Measurements from ENCODE around the gene OLFML2A.
A peak's percentile ranks its signal among the peaks of the same experiment; 100 is the strongest.

The OLFML2A gene

GRCh38 chr9:124805186-124805585 is 28.3 kb downstream of the OLFML2A start:
- Histone ChIP-seq H3K79me1 (replicated peaks; ENCODE audit: low read length, poor library complexity, severe bottlenecking) (no peaks in the 10 kb centered on the region), H2BK15ac (ENCODE audit: low read depth, poor library complexity, severe bottlenecking) (no peak overlapping the region), H4K91ac (ENCODE audit: low read length) (no peak overlapping the region), H3K4me1 (ENCODE audit: control insufficient read depth, insufficient read depth, low read depth, low read length) (peaks cover 9% of the 10 kb centered on the region), H2AFZ (ENCODE audit: low read depth, low read length) (no peak overlapping the region), H4K8ac (ENCODE audit: low read length) (no peak overlapping the region), H3K4me2 (ENCODE audit: low read length, poor library complexity, severe bottlenecking) (no peak overlapping the region), H3K27me3 (ENCODE audit: control insufficient read depth in 1 of 2, insufficient read depth in 1 of 2, low read length in 2 of 2) (no peaks in the 10 kb centered on the region), H3K23ac (ENCODE audit: low read length in 2 of 2) (no peak overlapping the region), H3K9ac (ENCODE audit: low read length) (no peak overlapping the region), H2BK120ac (ENCODE audit: low read depth, low read length) (no peak overlapping the region), H2AK5ac (ENCODE audit: low read length, severe bottlenecking) (no peak overlapping the region), H3K4ac (ENCODE audit: low read depth in 1 of 2, low read length in 2 of 2) (no peak overlapping the region), H3K14ac (ENCODE audit: low read length in 2 of 2) (no peak overlapping the region), H3K36me3 (ENCODE audit: control insufficient read depth in 1 of 2, insufficient read depth in 2 of 2, low read depth in 1 of 2, low read length in 2 of 2) (peaks cover 24 to 39% of the 10 kb centered on the region in 2 experiments), H2BK12ac (ENCODE audit: low read length in 2 of 2) (no peak overlapping the region), H3K9me3 (ENCODE audit: control insufficient read depth, low read length) (no peaks in the 10 kb centered on the region), H3K27ac (ENCODE audit: low read length, poor library complexity, severe bottlenecking) (no peak overlapping the region), H3K18ac (ENCODE audit: low read depth in 1 of 2, low read length in 2 of 2) (no peak overlapping the region), H3K4me3 (ENCODE audit: insufficient read depth in 1 of 2, low read depth in 1 of 2, low read length in 2 of 2) (no peak overlapping the region), H2BK5ac (ENCODE audit: low read depth, low read length, poor library complexity, severe bottlenecking) (no peak overlapping the region)
- WGBS = 83% methylated on average over 2 of the region's 4 CpGs
- peak; percentile 26 for DNase-seq

- no peak overlapping the region for H2BK5ac ChIP-seq (ENCODE audit: low read depth, low read length, poor library complexity, severe bottlenecking)
- H4K8ac ChIP-seq (ENCODE audit: low read length) = no peak overlapping the region
- no peak overlapping the region for H4K91ac ChIP-seq (ENCODE audit: low read length)
- no peak overlapping the region for H3K9ac ChIP-seq (ENCODE audit: low read length)
- H2BK15ac ChIP-seq (ENCODE audit: low read depth, poor library complexity, severe bottlenecking) = no peak overlapping the region
- no peaks in the 10 kb centered on the region for H3K9me3 ChIP-seq (ENCODE audit: control insufficient read depth, low read length)
- H3K4me2 ChIP-seq (ENCODE audit: low read length, poor library complexity, severe bottlenecking) = no peak overlapping the region
- no peak overlapping the region for H3K4me3 ChIP-seq (ENCODE audit: insufficient read depth in 1 of 2, low read depth in 1 of 2, low read length in 2 of 2)
- no peak overlapping the region for H3K14ac ChIP-seq (ENCODE audit: low read length in 2 of 2)
- WGBS = 94% methylated on average over 12 of the region's 12 CpGs
- H3K27me3 ChIP-seq (ENCODE audit: control insufficient read depth in 1 of 2, insufficient read depth in 1 of 2, low read length in 2 of 2) = no peaks in the 10 kb centered on the region
- H3K4ac ChIP-seq (ENCODE audit: low read depth in 1 of 2, low read length in 2 of 2) = no peak overlapping the region
- H3K79me1 ChIP-seq (replicated peaks; ENCODE audit: low read length, poor library complexity, severe bottlenecking) = no peaks in the 10 kb centered on the region
- no peak overlapping the region for H3K23ac ChIP-seq (ENCODE audit: low read length in 2 of 2)
- H3K4me1 ChIP-seq (ENCODE audit: control insufficient read depth, insufficient read depth, low read depth, low read length) = peaks cover 29% of the 10 kb centered on the region
- H3K18ac ChIP-seq (ENCODE audit: low read depth in 1 of 2, low read length in 2 of 2) = no peak overlapping the region
- no peak overlapping the region for H2BK120ac ChIP-seq (ENCODE audit: low read depth, low read length)
- no peak overlapping the region for H2BK12ac ChIP-seq (ENCODE audit: low read length in 2 of 2)
- peaks cover 20 to 28% of the 10 kb centered on the region in 2 experiments for H3K36me3 ChIP-seq (ENCODE audit: control insufficient read depth in 1 of 2, insufficient read depth in 2 of 2, low read depth in 1 of 2, low read length in 2 of 2)
- no peak overlapping the region for H2AFZ ChIP-seq (ENCODE audit: low read depth, low read length)
- DNase-seq = no peak
- no peak overlapping the region for H3K27ac ChIP-seq (ENCODE audit: low read length, poor library complexity, severe bottlenecking)
- H2AK5ac ChIP-seq (ENCODE audit: low read length, severe bottlenecking) = peak overlapping the region; percentile 34
Observed at GRCh38 chr9:124808246-124808956, 31.5 kb downstream of the OLFML2A start.

GRCh38 chr9:124809211-124809610 is 32.3 kb downstream of the OLFML2A start:
- Histone ChIP-seq H3K79me1 (replicated peaks; ENCODE audit: low read length, poor library complexity, severe bottlenecking) (no peaks in the 10 kb centered on the region), H3K27me3 (ENCODE audit: control insufficient read depth in 1 of 2, insufficient read depth in 1 of 2, low read length in 2 of 2) (no peaks in the 10 kb centered on the region), H3K4me2 (ENCODE audit: low read length, poor library complexity, severe bottlenecking) (no peak overlapping the region), H3K27ac (ENCODE audit: low read length, poor library complexity, severe bottlenecking) (no peak overlapping the region), H3K14ac (ENCODE audit: low read length in 2 of 2) (no peak overlapping the region), H2BK120ac (ENCODE audit: low read depth, low read length) (no peak overlapping the region), H3K9ac (ENCODE audit: low read length) (no peak overlapping the region), H2BK12ac (ENCODE audit: low read length in 2 of 2) (no peak overlapping the region), H3K18ac (ENCODE audit: low read depth in 1 of 2, low read length in 2 of 2) (no peak overlapping the region), H3K9me3 (ENCODE audit: control insufficient read depth, low read length) (no peaks in the 10 kb centered on the region), H2BK15ac (ENCODE audit: low read depth, poor library complexity, severe bottlenecking) (no peak overlapping the region), H3K36me3 (ENCODE audit: control insufficient read depth in 1 of 2, insufficient read depth in 2 of 2, low read depth in 1 of 2, low read length in 2 of 2) (peaks cover 20 to 22% of the 10 kb centered on the region in 2 experiments), H2AK5ac (ENCODE audit: low read length, severe bottlenecking) (peak overlapping the region; percentile 76), H4K91ac (ENCODE audit: low read length) (no peak overlapping the region), H3K4me3 (ENCODE audit: insufficient read depth in 1 of 2, low read depth in 1 of 2, low read length in 2 of 2) (no peak overlapping the region), H3K23ac (ENCODE audit: low read length in 2 of 2) (no peak overlapping the region), H4K8ac (ENCODE audit: low read length) (no peak overlapping the region), H3K4ac (ENCODE audit: low read depth in 1 of 2, low read length in 2 of 2) (no peak overlapping the region), H3K4me1 (ENCODE audit: control insufficient read depth, insufficient read depth, low read depth, low read length) (peaks cover 35% of the 10 kb centered on the region), H2AFZ (ENCODE audit: low read depth, low read length) (no peak overlapping the region), H2BK5ac (ENCODE audit: low read depth, low read length, poor library complexity, severe bottlenecking) (peak overlapping the region; percentile 34)
- 97% methylated on average over 6 of the region's 6 CpGs for WGBS
- no peak for DNase-seq

- Histone ChIP-seq H2BK12ac (ENCODE audit: low read length in 2 of 2) (peak overlapping the region in 1 of 2 experiments; percentile 55), H3K4me1 (ENCODE audit: control insufficient read depth, insufficient read depth, low read depth, low read length) (peaks cover 35% of the 10 kb centered on the region), H3K23ac (ENCODE audit: low read length in 2 of 2) (peak overlapping the region in 1 of 2 experiments; percentile 7), H2BK15ac (ENCODE audit: low read depth, poor library complexity, severe bottlenecking) (peak overlapping the region; percentile 50), H3K4ac (ENCODE audit: low read depth in 1 of 2, low read length in 2 of 2) (peak overlapping the region; percentile 36 to 64), H3K27ac (ENCODE audit: low read length, poor library complexity, severe bottlenecking) (peak overlapping the region; percentile 98), H3K36me3 (ENCODE audit: control insufficient read depth in 1 of 2, insufficient read depth in 2 of 2, low read depth in 1 of 2, low read length in 2 of 2) (peaks cover 19 to 21% of the 10 kb centered on the region in 2 experiments), H3K79me1 (replicated peaks; ENCODE audit: low read length, poor library complexity, severe bottlenecking) (no peaks in the 10 kb centered on the region), H2AK5ac (ENCODE audit: low read length, severe bottlenecking) (peak overlapping the region; percentile 76), H3K27me3 (ENCODE audit: control insufficient read depth in 1 of 2, insufficient read depth in 1 of 2, low read length in 2 of 2) (no peaks in the 10 kb centered on the region), H2BK120ac (ENCODE audit: low read depth, low read length) (no peak overlapping the region), H3K4me3 (ENCODE audit: insufficient read depth in 1 of 2, low read depth in 1 of 2, low read length in 2 of 2) (no peak overlapping the region), H2AFZ (ENCODE audit: low read depth, low read length) (no peak overlapping the region), H4K91ac (ENCODE audit: low read length) (peak overlapping the region; percentile 71), H3K4me2 (ENCODE audit: low read length, poor library complexity, severe bottlenecking) (no peak overlapping the region), H4K8ac (ENCODE audit: low read length) (no peak overlapping the region), H3K18ac (ENCODE audit: low read depth in 1 of 2, low read length in 2 of 2) (peak overlapping the region in 1 of 2 experiments; percentile 73), H3K14ac (ENCODE audit: low read length in 2 of 2) (no peak overlapping the region), H3K9me3 (ENCODE audit: control insufficient read depth, low read length) (no peaks in the 10 kb centered on the region), H2BK5ac (ENCODE audit: low read depth, low read length, poor library complexity, severe bottlenecking) (no peak overlapping the region), H3K9ac (ENCODE audit: low read length) (no peak overlapping the region)
- WGBS = 97% methylated on average over 60 of the region's 60 CpGs
- DNase-seq = no peak
Observed at GRCh38 chr9:124809741-124810500, 33.0 kb downstream of the OLFML2A start.
